IPS DF 6.9 (cell line): Measurements from ENCODE around the gene NAPB.

Source experiments
- DNase-seq: peaks from one replicate; pipeline ENCODE4 v3.0.0-alpha.2; 2013; ENCODE audit warnings: low read depth, low spot score
- H3K27ac ChIP-seq: one replicate; pipeline ENCODE4 v1.5.1; 2013; ENCODE audit warnings: low read length, control low read depth
- H3K27me3 ChIP-seq: 2 replicates; pipeline ENCODE4 v1.6.1; 2013; ENCODE audit warnings: mild to moderate bottlenecking, low read length; ENCODE audit not compliant: control insufficient read depth, insufficient read depth
- H3K36me3 ChIP-seq: 2 replicates; pipeline ENCODE4 v1.6.1; 2013; ENCODE audit warnings: low read length; ENCODE audit not compliant: control insufficient read depth, insufficient read depth
- H3K4me1 ChIP-seq: 2 replicates; pipeline ENCODE4 v1.6.1; 2013; ENCODE audit warnings: low read length; ENCODE audit not compliant: control insufficient read depth, insufficient read depth
- H3K4me3 ChIP-seq: 2 replicates; pipeline ENCODE4 v1.5.1; 2013; ENCODE audit warnings: mild to moderate bottlenecking, low read length
- H3K9me3 ChIP-seq: 2 replicates; pipeline ENCODE4 v1.6.1; 2013; ENCODE audit warnings: low read length, inconsistent platforms; ENCODE audit not compliant: control insufficient read depth, insufficient read depth
- WGBS: extraction: QIAGEN DNeasy Blood & Tissue Kit; methylation state at CpG from one replicate; pipeline ENCODE4 v1.1.7; 2013; ENCODE audit warnings: mixed read lengths, missing lambda C conversion rate; ENCODE audit not compliant: insufficient read length, insufficient coverage; 5-methylcytosine and 5-hydroxymethylcytosine counted together

The NAPB gene

DNA sequence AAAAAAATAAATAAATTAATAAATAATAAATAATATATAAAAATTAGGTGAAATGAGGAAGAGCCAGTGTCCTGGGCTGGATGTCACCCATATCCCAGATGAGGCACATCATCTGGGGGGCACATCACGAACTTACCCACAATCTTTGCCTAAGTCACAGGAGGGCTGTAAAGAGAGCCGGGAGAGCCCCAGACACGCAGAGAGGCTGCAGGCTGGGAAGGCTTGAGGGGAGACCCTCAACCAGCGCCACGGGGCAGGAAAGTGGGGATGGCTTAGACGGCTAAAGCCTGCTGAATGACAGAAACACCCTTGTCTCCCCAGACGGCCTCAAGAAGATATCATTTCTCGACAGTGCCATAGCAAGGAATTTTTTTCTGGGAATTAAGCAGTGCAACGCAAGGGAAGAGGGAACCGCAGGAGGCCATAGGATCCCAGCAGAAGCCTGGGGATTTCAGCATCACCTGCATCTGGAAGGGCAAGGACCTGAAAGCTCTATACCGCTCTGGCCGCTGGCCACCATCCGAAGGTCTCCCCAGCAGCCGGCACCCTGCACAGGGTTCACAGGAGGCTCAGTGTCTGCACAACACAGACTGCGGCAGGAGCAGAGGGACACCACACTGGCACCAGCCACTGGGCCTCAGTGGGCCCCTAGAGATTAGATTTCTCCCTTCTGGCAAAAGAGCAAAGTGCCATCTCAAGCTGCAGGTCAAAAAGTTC lies 93.5 kb downstream of the NAPB start:
- H3K4me3 ChIP-seq = no peak overlapping the region
- no peaks in the 10 kb centered on the region for H3K4me1 ChIP-seq
- no peaks in the 10 kb centered on the region for H3K27me3 ChIP-seq
- no peaks in the 10 kb centered on the region for H3K36me3 ChIP-seq
- no peaks in the 10 kb centered on the region for H3K9me3 ChIP-seq
- no peak overlapping the region for H3K27ac ChIP-seq
- no CpG with 5 or more reads among the region's 15 CpGs for WGBS
- no peak for DNase-seq

DNA sequence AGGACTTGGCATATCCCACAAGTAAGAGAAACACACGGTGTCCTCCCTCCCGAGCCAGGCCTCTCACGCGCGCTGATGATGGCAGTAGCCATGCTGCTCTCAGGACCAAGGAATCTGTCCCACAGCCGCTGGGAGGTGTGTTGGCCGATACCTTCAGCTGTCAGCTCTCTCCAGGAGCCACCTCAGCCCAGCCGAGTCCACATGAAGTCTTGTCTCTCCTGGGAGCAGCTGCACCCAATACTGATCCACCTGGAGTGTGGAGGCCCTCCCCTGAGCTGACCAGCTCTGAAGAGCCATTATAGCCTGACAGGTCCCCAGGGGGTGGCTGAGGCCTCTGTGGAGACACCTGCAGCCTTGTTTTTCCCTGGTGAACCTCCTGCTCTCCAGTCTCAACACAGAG lies 94.5 kb downstream of the NAPB start:
- no peaks in the 10 kb centered on the region for H3K9me3 ChIP-seq
- no peaks in the 10 kb centered on the region for H3K4me1 ChIP-seq
- H3K36me3 ChIP-seq = no peaks in the 10 kb centered on the region
- WGBS = no CpG with 5 or more reads among the region's 8 CpGs
- H3K4me3 ChIP-seq = no peak overlapping the region
- no peak overlapping the region for H3K27ac ChIP-seq
- DNase-seq = no peak
- no peaks in the 10 kb centered on the region for H3K27me3 ChIP-seq

DNA sequence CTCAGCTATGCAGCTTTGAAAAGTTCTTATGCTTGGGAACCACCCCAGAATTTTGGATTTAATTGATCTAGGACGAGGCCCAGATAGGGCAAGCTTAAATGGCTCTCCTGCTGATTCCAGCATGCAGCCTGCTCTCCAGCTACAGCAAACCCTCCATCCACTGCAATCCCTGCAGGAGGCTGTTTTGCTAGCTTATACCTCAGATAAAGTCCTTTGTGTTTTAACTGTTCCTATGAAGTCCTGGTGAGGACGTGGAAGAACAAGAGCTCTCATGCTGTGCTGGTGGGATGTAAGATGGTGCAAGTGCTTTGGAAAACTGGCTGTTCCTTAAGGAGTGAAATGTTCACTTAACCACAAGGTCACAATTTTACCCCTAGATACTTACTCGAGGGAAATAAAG lies 96.2 kb downstream of the NAPB start:
- no peak overlapping the region for H3K4me3 ChIP-seq
- no peaks in the 10 kb centered on the region for H3K27me3 ChIP-seq
- WGBS = no CpG with 5 or more reads among the region's 3 CpGs
- H3K4me1 ChIP-seq = no peaks in the 10 kb centered on the region
- H3K27ac ChIP-seq = no peak overlapping the region
- no peak for DNase-seq
- no peaks in the 10 kb centered on the region for H3K9me3 ChIP-seq
- no peaks in the 10 kb centered on the region for H3K36me3 ChIP-seq
